Gastroesophageal sphincter (tissue), 3 donors: ENCODE data around the gene ERMAP.

Experiments used
- POLR2A ChIP-seq, 2 donors: fragments of 450-650 bp; IDR thresholded peaks; one replicate each; pipeline ENCODE4 v1.6.1; 2017; ENCODE audit warnings: antibody characterized with exemption in 2 of 2, mild to moderate bottlenecking in 2 of 2, moderate library complexity in 1 of 2
- POLR2AphosphoS5 ChIP-seq: sonication (generic); formaldehyde crosslinking; IDR thresholded peaks from one replicate; pipeline ENCODE4 v1.6.1; 2017; ENCODE audit warnings: antibody characterized with exemption
- TF ChIP-seq, protein P1 (sequence below), 4 experiments: fragments of 200-600 bp in 2 of 4; fragments of 450-650 bp in 2 of 4; sonication (generic) in 1 of 4; IDR thresholded peaks; one replicate each; pipeline ENCODE4 v1.5.1; 2017 to 2019; ENCODE audit warnings: antibody characterized with exemption in 4 of 4, mild to moderate bottlenecking in 2 of 4, moderate library complexity in 2 of 4

DNA sequence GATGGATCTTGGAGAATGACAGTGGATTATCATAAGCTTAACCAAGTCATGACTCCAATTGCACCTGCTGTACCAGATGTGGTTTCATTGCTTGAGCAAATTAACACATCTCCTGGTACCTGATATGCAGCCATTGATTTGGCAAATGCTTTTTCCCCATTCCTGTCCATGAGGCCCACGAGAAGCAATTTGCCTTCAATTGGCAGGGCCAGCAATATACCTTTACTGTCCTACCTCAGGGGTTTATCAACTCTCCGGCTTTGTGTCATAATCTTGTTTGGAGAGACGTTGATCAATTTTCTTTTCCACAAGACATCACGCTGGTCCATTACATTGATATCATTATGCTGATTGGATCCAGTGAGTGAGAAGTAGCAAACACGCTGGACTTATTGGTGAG is 49.6 kb downstream of the ERMAP start:
- TF ChIP-seq, protein P1, sequence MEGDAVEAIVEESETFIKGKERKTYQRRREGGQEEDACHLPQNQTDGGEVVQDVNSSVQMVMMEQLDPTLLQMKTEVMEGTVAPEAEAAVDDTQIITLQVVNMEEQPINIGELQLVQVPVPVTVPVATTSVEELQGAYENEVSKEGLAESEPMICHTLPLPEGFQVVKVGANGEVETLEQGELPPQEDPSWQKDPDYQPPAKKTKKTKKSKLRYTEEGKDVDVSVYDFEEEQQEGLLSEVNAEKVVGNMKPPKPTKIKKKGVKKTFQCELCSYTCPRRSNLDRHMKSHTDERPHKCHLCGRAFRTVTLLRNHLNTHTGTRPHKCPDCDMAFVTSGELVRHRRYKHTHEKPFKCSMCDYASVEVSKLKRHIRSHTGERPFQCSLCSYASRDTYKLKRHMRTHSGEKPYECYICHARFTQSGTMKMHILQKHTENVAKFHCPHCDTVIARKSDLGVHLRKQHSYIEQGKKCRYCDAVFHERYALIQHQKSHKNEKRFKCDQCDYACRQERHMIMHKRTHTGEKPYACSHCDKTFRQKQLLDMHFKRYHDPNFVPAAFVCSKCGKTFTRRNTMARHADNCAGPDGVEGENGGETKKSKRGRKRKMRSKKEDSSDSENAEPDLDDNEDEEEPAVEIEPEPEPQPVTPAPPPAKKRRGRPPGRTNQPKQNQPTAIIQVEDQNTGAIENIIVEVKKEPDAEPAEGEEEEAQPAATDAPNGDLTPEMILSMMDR (IDR thresholded peaks at IDR 0.05): no peak
- TF ChIP-seq POLR2AphosphoS5 (no peak), POLR2A (IDR thresholded peaks at IDR 0.05) (no peak)
